ENCODE measurements around the gene SALL1. TPM values are rescaled to one million over a fixed set of nuclear protein-coding genes. Genes with fewer than 3 reads are reported as not detected.

The SALL1 gene
- total and polyA plus RNA-seq, 2 of the 13 experiments (the other 11 are each of a cell fraction or from before 2014, with no cell fraction given), result 6.6 to 12.3 TPM

DNA sequence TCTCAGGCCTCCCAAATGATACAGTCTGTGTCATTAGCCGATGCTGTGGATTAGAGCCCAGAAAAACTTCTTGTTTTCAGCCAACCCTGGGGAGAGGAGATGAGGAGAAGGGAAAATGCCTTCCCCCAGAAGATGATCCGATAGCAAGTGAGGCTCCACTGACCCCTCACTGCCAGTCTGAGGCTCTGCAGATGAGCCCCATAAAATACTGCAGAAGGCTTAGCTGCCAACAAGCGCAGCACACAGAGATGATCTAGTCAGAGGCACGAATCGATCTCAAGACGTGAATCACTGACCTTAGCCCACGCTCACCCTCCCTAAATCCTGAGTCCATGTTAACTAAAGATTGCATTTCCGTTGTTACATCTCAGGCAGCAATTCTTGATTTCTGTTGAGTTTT, 31.5 kb downstream of the SALL1 start (continued):
- no peak for TF ChIP-seq SOX13 (IDR thresholded peaks at IDR 0.05)
- no peak for TF ChIP-seq SOX13 (CRISPR knock-in tag; conservative IDR thresholded peaks at IDR 0.05 in 1 of 2, IDR thresholded peaks at IDR 0.05 in 1 of 2)
- peak; percentile 61; the same call in 1 of the 2 replicates for TF ChIP-seq KMT2A (CRISPR knock-in tag; IDR thresholded peaks at IDR 0.05)
- TF ChIP-seq ZNF20 (CRISPR knock-in tag; IDR thresholded peaks at IDR 0.05), result no peak
- TF ChIP-seq, protein P1, sequence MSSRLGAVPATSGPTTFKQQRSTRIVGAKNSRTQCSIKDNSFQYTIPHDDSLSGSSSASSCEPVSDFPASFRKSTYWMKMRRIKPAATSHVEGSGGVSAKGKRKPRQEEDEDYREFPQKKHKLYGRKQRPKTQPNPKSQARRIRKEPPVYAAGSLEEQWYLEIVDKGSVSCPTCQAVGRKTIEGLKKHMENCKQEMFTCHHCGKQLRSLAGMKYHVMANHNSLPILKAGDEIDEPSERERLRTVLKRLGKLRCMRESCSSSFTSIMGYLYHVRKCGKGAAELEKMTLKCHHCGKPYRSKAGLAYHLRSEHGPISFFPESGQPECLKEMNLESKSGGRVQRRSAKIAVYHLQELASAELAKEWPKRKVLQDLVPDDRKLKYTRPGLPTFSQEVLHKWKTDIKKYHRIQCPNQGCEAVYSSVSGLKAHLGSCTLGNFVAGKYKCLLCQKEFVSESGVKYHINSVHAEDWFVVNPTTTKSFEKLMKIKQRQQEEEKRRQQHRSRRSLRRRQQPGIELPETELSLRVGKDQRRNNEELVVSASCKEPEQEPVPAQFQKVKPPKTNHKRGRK (CRISPR knock-in tag; IDR thresholded peaks at IDR 0.05), result no peak
- no peak for TF ChIP-seq KAT2B (IDR thresholded peaks at IDR 0.05; ENCODE audit: borderline replicate concordance, low read depth, low read length)
- TF ChIP-seq, protein P2, sequence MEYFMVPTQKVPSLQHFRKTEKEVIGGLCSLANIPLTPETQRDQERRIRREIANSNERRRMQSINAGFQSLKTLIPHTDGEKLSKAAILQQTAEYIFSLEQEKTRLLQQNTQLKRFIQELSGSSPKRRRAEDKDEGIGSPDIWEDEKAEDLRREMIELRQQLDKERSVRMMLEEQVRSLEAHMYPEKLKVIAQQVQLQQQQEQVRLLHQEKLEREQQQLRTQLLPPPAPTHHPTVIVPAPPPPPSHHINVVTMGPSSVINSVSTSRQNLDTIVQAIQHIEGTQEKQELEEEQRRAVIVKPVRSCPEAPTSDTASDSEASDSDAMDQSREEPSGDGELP (IDR thresholded peaks at IDR 0.05; ENCODE audit: borderline replicate concordance, low read depth), result no peak
- no peak for TF ChIP-seq ZNF83 (CRISPR knock-in tag; IDR thresholded peaks at IDR 0.05; ENCODE audit: borderline replicate concordance)
- TF ChIP-seq NCOA5 (CRISPR knock-in tag; IDR thresholded peaks at IDR 0.05), result no peak
- no peak for TF ChIP-seq FOXO1 (CRISPR knock-in tag; IDR thresholded peaks at IDR 0.05)
- TF ChIP-seq TAF15 (IDR thresholded peaks at IDR 0.05; ENCODE audit: low read depth, low read length, poor library complexity, severe bottlenecking), result no peak
- no peak for TF ChIP-seq ELF4 (CRISPR knock-in tag; IDR thresholded peaks at IDR 0.05; ENCODE audit: borderline replicate concordance)
- TF ChIP-seq, protein P3, sequence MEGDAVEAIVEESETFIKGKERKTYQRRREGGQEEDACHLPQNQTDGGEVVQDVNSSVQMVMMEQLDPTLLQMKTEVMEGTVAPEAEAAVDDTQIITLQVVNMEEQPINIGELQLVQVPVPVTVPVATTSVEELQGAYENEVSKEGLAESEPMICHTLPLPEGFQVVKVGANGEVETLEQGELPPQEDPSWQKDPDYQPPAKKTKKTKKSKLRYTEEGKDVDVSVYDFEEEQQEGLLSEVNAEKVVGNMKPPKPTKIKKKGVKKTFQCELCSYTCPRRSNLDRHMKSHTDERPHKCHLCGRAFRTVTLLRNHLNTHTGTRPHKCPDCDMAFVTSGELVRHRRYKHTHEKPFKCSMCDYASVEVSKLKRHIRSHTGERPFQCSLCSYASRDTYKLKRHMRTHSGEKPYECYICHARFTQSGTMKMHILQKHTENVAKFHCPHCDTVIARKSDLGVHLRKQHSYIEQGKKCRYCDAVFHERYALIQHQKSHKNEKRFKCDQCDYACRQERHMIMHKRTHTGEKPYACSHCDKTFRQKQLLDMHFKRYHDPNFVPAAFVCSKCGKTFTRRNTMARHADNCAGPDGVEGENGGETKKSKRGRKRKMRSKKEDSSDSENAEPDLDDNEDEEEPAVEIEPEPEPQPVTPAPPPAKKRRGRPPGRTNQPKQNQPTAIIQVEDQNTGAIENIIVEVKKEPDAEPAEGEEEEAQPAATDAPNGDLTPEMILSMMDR (CRISPR knock-in tag; IDR thresholded peaks at IDR 0.05), result peak; percentile 44
- TF ChIP-seq, protein P4, sequence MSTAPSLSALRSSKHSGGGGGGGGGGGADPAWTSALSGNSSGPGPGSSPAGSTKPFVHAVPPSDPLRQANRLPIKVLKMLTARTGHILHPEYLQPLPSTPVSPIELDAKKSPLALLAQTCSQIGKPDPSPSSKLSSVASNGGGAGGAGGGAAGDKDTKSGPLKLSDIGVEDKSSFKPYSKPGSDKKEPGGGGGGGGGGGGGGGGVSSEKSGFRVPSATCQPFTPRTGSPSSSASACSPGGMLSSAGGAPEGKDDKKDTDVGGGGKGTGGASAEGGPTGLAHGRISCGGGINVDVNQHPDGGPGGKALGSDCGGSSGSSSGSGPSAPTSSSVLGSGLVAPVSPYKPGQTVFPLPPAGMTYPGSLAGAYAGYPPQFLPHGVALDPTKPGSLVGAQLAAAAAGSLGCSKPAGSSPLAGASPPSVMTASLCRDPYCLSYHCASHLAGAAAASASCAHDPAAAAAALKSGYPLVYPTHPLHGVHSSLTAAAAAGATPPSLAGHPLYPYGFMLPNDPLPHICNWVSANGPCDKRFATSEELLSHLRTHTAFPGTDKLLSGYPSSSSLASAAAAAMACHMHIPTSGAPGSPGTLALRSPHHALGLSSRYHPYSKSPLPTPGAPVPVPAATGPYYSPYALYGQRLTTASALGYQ (CRISPR knock-in tag; IDR thresholded peaks at IDR 0.05), result no peak
- TF ChIP-seq ZNF878 (CRISPR knock-in tag; IDR thresholded peaks at IDR 0.05), result no peak
- TF ChIP-seq, protein P5, sequence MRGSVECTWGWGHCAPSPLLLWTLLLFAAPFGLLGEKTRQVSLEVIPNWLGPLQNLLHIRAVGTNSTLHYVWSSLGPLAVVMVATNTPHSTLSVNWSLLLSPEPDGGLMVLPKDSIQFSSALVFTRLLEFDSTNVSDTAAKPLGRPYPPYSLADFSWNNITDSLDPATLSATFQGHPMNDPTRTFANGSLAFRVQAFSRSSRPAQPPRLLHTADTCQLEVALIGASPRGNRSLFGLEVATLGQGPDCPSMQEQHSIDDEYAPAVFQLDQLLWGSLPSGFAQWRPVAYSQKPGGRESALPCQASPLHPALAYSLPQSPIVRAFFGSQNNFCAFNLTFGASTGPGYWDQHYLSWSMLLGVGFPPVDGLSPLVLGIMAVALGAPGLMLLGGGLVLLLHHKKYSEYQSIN (CRISPR knock-in tag; IDR thresholded peaks at IDR 0.05; ENCODE audit: borderline replicate concordance), result no peak
- no peak for TF ChIP-seq ARNT (IDR thresholded peaks at IDR 0.05)
- no peak for TF ChIP-seq ZBTB20 (CRISPR knock-in tag; IDR thresholded peaks at IDR 0.05; ENCODE audit: borderline replicate concordance, low read depth)
- TF ChIP-seq, protein P6, sequence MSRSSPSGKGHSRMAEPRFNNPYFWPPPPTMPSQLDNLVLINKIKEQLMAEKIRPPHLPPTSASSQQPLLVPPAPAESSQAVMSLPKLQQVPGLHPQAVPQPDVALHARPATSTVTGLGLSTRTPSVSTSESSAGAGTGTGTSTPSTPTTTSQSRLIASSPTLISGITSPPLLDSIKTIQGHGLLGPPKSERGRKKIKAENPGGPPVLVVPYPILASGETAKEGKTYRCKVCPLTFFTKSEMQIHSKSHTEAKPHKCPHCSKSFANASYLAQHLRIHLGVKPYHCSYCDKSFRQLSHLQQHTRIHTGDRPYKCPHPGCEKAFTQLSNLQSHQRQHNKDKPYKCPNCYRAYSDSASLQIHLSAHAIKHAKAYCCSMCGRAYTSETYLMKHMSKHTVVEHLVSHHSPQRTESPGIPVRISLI (CRISPR knock-in tag; IDR thresholded peaks at IDR 0.05; ENCODE audit: borderline replicate concordance), result no peak

Measured in HepG2 (cell line).